HPDE6-E6E7 (cell line): ENCODE measurements around the gene ADARB2.
"Not testable (repeated sequence)": the region's sequence is repeated elsewhere in the genome, so short reads cannot be mapped to it uniquely, and the experiment has no call there.

Experiments
- DNase-seq: peaks from one replicate; pipeline ENCODE4 v3.0.0; 2011; ENCODE audit warnings: missing footprints; ENCODE audit errors: extremely low spot score

Gene ADARB2

GRCh38 chr10:1434912-1435692, 302.2 kb downstream of the ADARB2 start:
- no peak for DNase-seq

- DNase-seq, result no peak
Measured at GRCh38 chr10:1434202-1434601, 303.1 kb downstream of the ADARB2 start.

GRCh38 chr10:1432161-1432560, 305.2 kb downstream of the ADARB2 start:
- no peak for DNase-seq

- DNase-seq, result no peak
Measured at GRCh38 chr10:1431229-1431628, 306.1 kb downstream of the ADARB2 start.

- not testable (repeated sequence) for DNase-seq
Measured at GRCh38 chr10:1427521-1428186, 309.7 kb downstream of the ADARB2 start.

GRCh38 chr10:1426786-1427185, 310.5 kb downstream of the ADARB2 start:
- DNase-seq, result no peak

GRCh38 chr10:1425879-1426278, 311.4 kb downstream of the ADARB2 start:
- DNase-seq, result no peak

- DNase-seq, result no peak
Measured at GRCh38 chr10:1424648-1425047, 312.7 kb downstream of the ADARB2 start.

- DNase-seq, result no peak
Measured at GRCh38 chr10:1423676-1424253, 313.6 kb downstream of the ADARB2 start.

- no peak for DNase-seq
Measured at GRCh38 chr10:1422275-1422674, 315.1 kb downstream of the ADARB2 start.

GRCh38 chr10:1420661-1421362, 316.5 kb downstream of the ADARB2 start:
- DNase-seq, result no peak

- DNase-seq, result no peak
Measured at GRCh38 chr10:1419796-1420610, 317.3 kb downstream of the ADARB2 start.

GRCh38 chr10:1418031-1418550, 319.2 kb downstream of the ADARB2 start:
- no peak for DNase-seq

- no peak for DNase-seq
Measured at GRCh38 chr10:1417574-1417973, 319.8 kb downstream of the ADARB2 start.

GRCh38 chr10:1416456-1417037, 320.8 kb downstream of the ADARB2 start:
- DNase-seq, result no peak

GRCh38 chr10:1414893-1415292, 322.4 kb downstream of the ADARB2 start:
- no peak for DNase-seq

GRCh38 chr10:1414346-1414745, 323.0 kb downstream of the ADARB2 start:
- not testable (repeated sequence) for DNase-seq

GRCh38 chr10:1413823-1414222, 323.5 kb downstream of the ADARB2 start:
- no peak for DNase-seq

- no peak for DNase-seq
Measured at GRCh38 chr10:1413256-1413655, 324.1 kb downstream of the ADARB2 start.

GRCh38 chr10:1412531-1413189, 324.7 kb downstream of the ADARB2 start:
- no peak for DNase-seq
